Stimulated activated CD8-positive, alpha-beta memory T cell treated with anti-CD3 and anti-CD28 coated beads, Interleukin-15, amount 100 ng/mL, for 1 hour (primary cell): ENCODE results near the gene MSMP.

Experiments
- DNase-seq: peaks from one replicate; pipeline ENCODE4 v3.0.0-alpha.2; 2020; ENCODE audit warnings: low read depth

The MSMP gene

GRCh38 chr9:35743452-35743851, 10.6 kb downstream of the MSMP start:
- no peak for DNase-seq

- no peak for DNase-seq
Measured at GRCh38 chr9:35741740-35742139, 12.3 kb downstream of the MSMP start.

- DNase-seq, result no peak
Measured at GRCh38 chr9:35740243-35740642, 13.8 kb downstream of the MSMP start.

- no peak for DNase-seq
Measured at GRCh38 chr9:35738924-35739323, 15.2 kb downstream of the MSMP start.

- DNase-seq, result no peak
Measured at GRCh38 chr9:35738186-35738585, 15.9 kb downstream of the MSMP start.

- no peak for DNase-seq
Measured at GRCh38 chr9:35737143-35737542, 16.9 kb downstream of the MSMP start.

- peak; percentile 48 for DNase-seq
Measured at GRCh38 chr9:35736201-35736633, 17.9 kb downstream of the MSMP start.

GRCh38 chr9:35734096-35734495, 20.0 kb downstream of the MSMP start:
- DNase-seq, result no peak

GRCh38 chr9:35732800-35733541, 21.1 kb downstream of the MSMP start:
- DNase-seq, result no peak

GRCh38 chr9:35732185-35732799, 21.8 kb downstream of the MSMP start, which contains the start of the genes CREB3 and TLN1:
Gene CREB3, plus strand, starts transcription at chr9:35732666. Its CDS starts 107 bp downstream, at chr9:35732773.
Gene TLN1, minus strand, starts transcription at chr9:35732195. Its CDS starts 6,501 bp downstream, at chr9:35725694.
- peak; percentile 87 for DNase-seq

- DNase-seq, result no peak
Measured at GRCh38 chr9:35731415-35732184, 22.5 kb downstream of the MSMP start.

GRCh38 chr9:35730486-35730854, 23.6 kb downstream of the MSMP start:
- no peak for DNase-seq

- no peak for DNase-seq
Measured at GRCh38 chr9:35729700-35730485, 24.2 kb downstream of the MSMP start.

GRCh38 chr9:35729101-35729500, 25.0 kb downstream of the MSMP start:
- DNase-seq, result no peak

- DNase-seq, result no peak
Measured at GRCh38 chr9:35728041-35728971, 25.8 kb downstream of the MSMP start.

- no peak for DNase-seq
Measured at GRCh38 chr9:35727676-35728040, 26.4 kb downstream of the MSMP start.

GRCh38 chr9:35726931-35727330, 27.1 kb downstream of the MSMP start:
- DNase-seq, result no peak

GRCh38 chr9:35725362-35725761, 28.7 kb downstream of the MSMP start:
- no peak for DNase-seq

GRCh38 chr9:35723908-35724307, 30.2 kb downstream of the MSMP start:
- DNase-seq, result no peak

GRCh38 chr9:35723426-35723825, 30.6 kb downstream of the MSMP start:
- no peak for DNase-seq

- no peak for DNase-seq
Measured at GRCh38 chr9:35719546-35719945, 34.5 kb downstream of the MSMP start.
